ENCODE data around the gene NRXN3.

GRCh38 chr14:79548836-79549235 lies 1378.7 kb downstream of the NRXN3 start:
- no peak for TF ChIP-seq CTCF (IDR thresholded peaks at IDR 0.05; ENCODE audit: insufficient read depth, low read length, poor library complexity, severe bottlenecking)
- no peak for TF ChIP-seq EZH2phosphoT487 (conservative IDR thresholded peaks at IDR 0.05; ENCODE audit: low read length)
